ENCODE results near the gene VPS51.

VPS51 gene

DNA sequence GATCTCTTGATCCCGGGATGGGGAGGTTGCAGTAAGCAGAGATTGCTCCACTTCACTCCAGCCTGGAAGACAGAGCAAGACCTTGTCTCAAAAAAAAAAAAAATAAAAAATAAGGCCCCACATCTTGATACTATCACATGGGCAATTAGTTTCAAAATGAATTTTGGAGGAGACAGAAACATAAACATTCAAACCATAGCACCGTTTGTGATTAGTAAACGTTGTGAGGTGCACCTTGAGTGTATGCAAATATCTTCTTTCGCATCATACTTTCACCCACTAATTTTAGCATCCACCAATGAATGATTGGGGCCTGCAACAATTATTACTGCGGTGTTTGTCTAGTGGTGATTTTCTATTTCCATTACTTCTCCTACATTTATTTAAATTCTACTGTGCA lies 63.0 kb downstream of the VPS51 start:
- no peak for TF ChIP-seq GATA1 (IDR thresholded peaks at IDR 0.05; ENCODE audit: low read depth, low read length)
- no peak for TF ChIP-seq POLR2A (IDR thresholded peaks at IDR 0.05; ENCODE audit: low read length)
- DNase-seq, result no peak

GRCh38 chr11:65160643-65161042 lies 64.6 kb downstream of the VPS51 start:
- no peak for TF ChIP-seq GATA1 (IDR thresholded peaks at IDR 0.05; ENCODE audit: low read depth, low read length)
- TF ChIP-seq POLR2A (IDR thresholded peaks at IDR 0.05; ENCODE audit: low read length), result no peak
- no peak for DNase-seq
